Tibial artery (tissue), 4 donors: ENCODE results near the gene RCAN2.

Experiments
- DNase-seq, 2 donors: peaks; one replicate each; pipeline ENCODE4 v3.0.0-alpha.2; 2019
- H3K27ac ChIP-seq, 2 donors: fragments of 200-600 bp; sonication (generic) in 1 of 2; 1 replicate in 1 of 2; 2 replicates in 1 of 2; pipeline ENCODE4 v1.5.1; 2018 to 2019; ENCODE audit warnings: mild to moderate bottlenecking in 1 of 2
- H3K27me3 ChIP-seq, 2 donors: fragments of 200-600 bp; sonication (generic) in 1 of 2; one replicate each; pipeline versions ENCODE4 v1.5.1 to v1.6.0; 2016 to 2019
- H3K36me3 ChIP-seq, 3 donors: fragments of 200-600 bp; sonication (generic) in 2 of 3; one replicate each; pipeline ENCODE4 v1.5.1; 2016 to 2019; ENCODE audit warnings: mild to moderate bottlenecking in 2 of 3
- H3K4me1 ChIP-seq, 4 donors: fragments of 200-600 bp; sonication (generic) in 2 of 4; 1 replicate in 3 of 4; 2 replicates in 1 of 4; pipeline ENCODE4 v1.5.1; 2016 to 2019
- H3K4me3 ChIP-seq, 2 donors: fragments of 200-600 bp; sonication (generic) in 1 of 2; 1 replicate in 1 of 2; 2 replicates in 1 of 2; pipeline ENCODE4 v1.5.1; 2018 to 2019; ENCODE audit warnings: mild to moderate bottlenecking in 2 of 2
- H3K9me3 ChIP-seq, 3 donors: fragments of 200-600 bp; sonication (generic) in 1 of 3; one replicate each; pipeline ENCODE4 v1.5.1; 2016 to 2019
- CTCF ChIP-seq, 2 experiments: fragments of 200-600 bp in 1 of 2; fragments of 450-650 bp in 1 of 2; IDR thresholded peaks; one replicate each; pipeline ENCODE4 v1.5.1; 2017 to 2019; ENCODE audit warnings: antibody characterized with exemption in 2 of 2, mild to moderate bottlenecking in 1 of 2, moderate library complexity in 1 of 2
- intact Hi-C: fragments of 100-400 bp; cut with DNase I; formaldehyde crosslinking; loops from one replicate; pipeline ENCODE4 v1.15.0; 2023; ENCODE audit warnings: low total_unique reads

RCAN2 gene

DNA sequence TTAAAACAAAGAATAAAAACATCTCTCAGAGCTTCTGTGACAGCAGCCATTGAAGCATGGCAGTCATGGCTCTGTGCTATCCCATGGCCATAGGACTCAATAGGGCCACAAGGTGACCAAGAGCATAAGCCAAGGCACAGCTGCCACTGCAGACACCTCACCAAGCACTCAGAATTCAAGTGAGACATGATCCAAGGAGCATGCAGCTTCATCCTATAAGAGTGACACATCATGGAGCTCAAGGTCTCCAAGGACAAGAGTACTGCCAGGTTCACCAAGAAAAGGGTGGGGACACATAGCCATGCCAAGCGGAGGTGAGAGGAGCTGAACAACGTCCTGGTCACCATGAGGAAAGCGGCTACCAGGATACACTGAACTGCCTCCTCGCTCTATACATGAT, 53.0 kb downstream of the RCAN2 start:
- peak overlapping the region; percentile 77 to 83 for H3K27ac ChIP-seq
- H3K27me3 ChIP-seq, result no peaks in the 10 kb centered on the region
- no peak for DNase-seq
- H3K36me3 ChIP-seq, result no peaks in the 10 kb centered on the region
- no peak overlapping the region for H3K4me3 ChIP-seq
- peaks cover 9 to 96% (median 33%) of the 10 kb centered on the region in 4 donors for H3K4me1 ChIP-seq
- no peaks in the 10 kb centered on the region for H3K9me3 ChIP-seq
- intact Hi-C loops, result no loop called here
- no peak for TF ChIP-seq CTCF (IDR thresholded peaks at IDR 0.05)

DNA sequence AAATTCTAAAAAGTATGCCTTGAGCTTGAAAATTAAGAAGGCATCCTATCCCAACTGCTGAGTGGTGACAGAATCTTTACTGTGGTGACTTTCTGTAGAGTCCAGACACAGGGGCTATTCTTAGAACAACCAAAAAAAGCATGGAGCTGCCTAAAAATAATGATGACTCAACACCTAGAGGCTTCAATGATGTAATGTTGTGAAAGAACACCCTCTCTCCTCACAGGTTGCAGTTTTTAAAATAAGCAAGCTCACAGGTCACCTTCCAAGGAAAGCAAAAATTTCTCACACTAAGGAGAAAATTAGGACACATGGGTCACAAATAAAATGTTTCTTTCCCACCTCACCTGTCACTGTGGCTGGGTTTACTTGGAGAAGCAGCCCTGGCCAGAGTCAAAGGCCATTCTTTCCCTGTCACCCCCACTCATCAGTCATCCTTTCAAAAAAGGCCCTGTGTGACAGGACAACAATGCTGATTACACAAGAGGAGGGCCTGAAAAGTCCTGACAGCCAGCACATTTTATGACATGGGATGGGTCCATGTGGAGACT, 53.5 kb downstream of the RCAN2 start:
- no peaks in the 10 kb centered on the region for H3K27me3 ChIP-seq
- no peaks in the 10 kb centered on the region for H3K9me3 ChIP-seq
- no peak for DNase-seq
- no peak for TF ChIP-seq CTCF (IDR thresholded peaks at IDR 0.05)
- no peak overlapping the region for H3K4me3 ChIP-seq
- H3K4me1 ChIP-seq, result peaks cover 9 to 91% (median 31%) of the 10 kb centered on the region in 4 donors
- H3K27ac ChIP-seq, result peak overlapping the region; percentile 77 to 83
- H3K36me3 ChIP-seq, result no peaks in the 10 kb centered on the region
- intact Hi-C loops, result no loop called here

DNA sequence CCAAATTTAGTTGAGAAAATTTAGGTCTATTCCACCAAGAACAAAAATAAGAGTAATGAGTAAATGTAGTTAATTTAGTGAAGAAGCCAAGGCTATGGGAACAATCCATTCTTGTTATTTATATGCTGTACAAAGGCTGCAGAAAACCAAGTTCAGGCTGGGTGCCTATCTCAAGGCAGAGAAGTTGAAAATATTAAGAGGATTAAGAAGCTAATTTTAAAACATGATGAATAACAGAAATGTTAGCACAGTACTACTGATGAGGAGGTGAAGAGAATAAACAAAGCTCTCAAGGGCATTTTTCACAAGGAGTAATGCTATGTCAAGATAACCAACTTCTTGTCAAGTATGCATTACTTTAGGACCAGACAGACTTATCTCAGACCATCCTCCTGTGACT, 68.6 kb downstream of the RCAN2 start:
- H3K27me3 ChIP-seq, result no peaks in the 10 kb centered on the region
- intact Hi-C loops, result loop anchor here (5.0 kb wide), 1 partner anchor 205 kb away; no protein-coding TSS in a partner anchor
- peaks cover 0 to 85% (median 16%) of the 10 kb centered on the region in 4 donors for H3K4me1 ChIP-seq
- no peaks in the 10 kb centered on the region for H3K9me3 ChIP-seq
- H3K36me3 ChIP-seq, result peaks cover 0 to 5% (median 0%) of the 10 kb centered on the region in 3 donors
- no peak for DNase-seq
- peak overlapping the region; percentile 50 to 53 for H3K27ac ChIP-seq
- H3K4me3 ChIP-seq, result no peak overlapping the region
- no peak for TF ChIP-seq CTCF (IDR thresholded peaks at IDR 0.05)

GRCh38 chr6:46421939-46422338, 69.3 kb downstream of the RCAN2 start:
- no peak overlapping the region for H3K4me3 ChIP-seq
- intact Hi-C loops, result loop anchor here (2.0 to 5.0 kb wide), 2 partner anchors 69 to 205 kb away; partner anchors contain the start of gene RCAN2
- TF ChIP-seq CTCF (IDR thresholded peaks at IDR 0.05), result no peak
- H3K27me3 ChIP-seq, result no peaks in the 10 kb centered on the region
- no peak for DNase-seq
- peaks cover 0 to 5% (median 0%) of the 10 kb centered on the region in 3 donors for H3K36me3 ChIP-seq
- no peaks in the 10 kb centered on the region for H3K9me3 ChIP-seq
- peaks cover 0 to 81% (median 14%) of the 10 kb centered on the region in 4 donors for H3K4me1 ChIP-seq
- peak overlapping the region; percentile 50 to 53 for H3K27ac ChIP-seq

GRCh38 chr6:46420921-46421638, 70.2 kb downstream of the RCAN2 start:
- Histone ChIP-seq H3K27me3 (no peaks in the 10 kb centered on the region), H3K9me3 (no peaks in the 10 kb centered on the region), H3K4me3 (no peak overlapping the region), H3K4me1 (peaks cover 0 to 73% (median 14%) of the 10 kb centered on the region in 4 donors), H3K36me3 (peaks cover 0 to 5% (median 0%) of the 10 kb centered on the region in 3 donors), H3K27ac (peak overlapping the region; percentile 50 to 53)
- intact Hi-C loops, result loop anchor here (2.0 to 5.0 kb wide), 2 partner anchors 70 to 206 kb away; partner anchors contain the start of gene RCAN2
- no peak for TF ChIP-seq CTCF (IDR thresholded peaks at IDR 0.05)
- no peak for DNase-seq
